Stimulated activated memory B cell treated with anti-CD40 and anti-IgM and Interleukin-4, amounts not matched to agents 10 μg/mL and 1 μg/mL and 100 μg/mL, for 72 hours (primary cell): ENCODE measurements around the gene PDZD4.

Experiments used
- ATAC-seq: fragments of 150-1000 bp; cut with Tn5 transposase; 2 replicates; pipeline ENCODE4 v1.10.0; 2021
- H3K27ac Mint-ChIP-seq: one replicate; pipeline ENCODE4 v1.8.0; 2022; ENCODE audit warnings: mild to moderate bottlenecking, mixed read lengths
- H3K27me3 Mint-ChIP-seq: one replicate; pipeline ENCODE4 v1.8.0; 2022; ENCODE audit warnings: mixed read lengths
- H3K36me3 Mint-ChIP-seq: one replicate; pipeline ENCODE4 v1.8.0; 2022; ENCODE audit warnings: mixed read lengths
- H3K4me1 Mint-ChIP-seq: one replicate; pipeline ENCODE4 v1.8.0; 2022; ENCODE audit warnings: mixed read lengths
- H3K4me3 Mint-ChIP-seq: one replicate; pipeline ENCODE4 v1.8.0; 2022; ENCODE audit warnings: mild to moderate bottlenecking, moderate library complexity, mixed read lengths
- H3K9me3 Mint-ChIP-seq: one replicate; pipeline ENCODE4 v1.8.0; 2022; ENCODE audit warnings: mixed read lengths

PDZD4 gene

GRCh38 chrX:153829799-153830639 lies at the start of gene PDZD4:
Gene PDZD4, minus strand, starts transcription at chrX:153830544. Its CDS starts 246 bp downstream, at chrX:153830298.
- Mint-ChIP-seq H3K36me3 (no peaks in the 10 kb centered on the region), H3K27me3 (peaks cover 52% of the 10 kb centered on the region), H3K27ac (no peak within 1 kb of the TSS), H3K4me3 (peak within 1 kb of the TSS; percentile 60), H3K9me3 (no peaks in the 10 kb centered on the region), H3K4me1 (no peaks in the 10 kb centered on the region)
- peak; percentile 27 for ATAC-seq

DNA sequence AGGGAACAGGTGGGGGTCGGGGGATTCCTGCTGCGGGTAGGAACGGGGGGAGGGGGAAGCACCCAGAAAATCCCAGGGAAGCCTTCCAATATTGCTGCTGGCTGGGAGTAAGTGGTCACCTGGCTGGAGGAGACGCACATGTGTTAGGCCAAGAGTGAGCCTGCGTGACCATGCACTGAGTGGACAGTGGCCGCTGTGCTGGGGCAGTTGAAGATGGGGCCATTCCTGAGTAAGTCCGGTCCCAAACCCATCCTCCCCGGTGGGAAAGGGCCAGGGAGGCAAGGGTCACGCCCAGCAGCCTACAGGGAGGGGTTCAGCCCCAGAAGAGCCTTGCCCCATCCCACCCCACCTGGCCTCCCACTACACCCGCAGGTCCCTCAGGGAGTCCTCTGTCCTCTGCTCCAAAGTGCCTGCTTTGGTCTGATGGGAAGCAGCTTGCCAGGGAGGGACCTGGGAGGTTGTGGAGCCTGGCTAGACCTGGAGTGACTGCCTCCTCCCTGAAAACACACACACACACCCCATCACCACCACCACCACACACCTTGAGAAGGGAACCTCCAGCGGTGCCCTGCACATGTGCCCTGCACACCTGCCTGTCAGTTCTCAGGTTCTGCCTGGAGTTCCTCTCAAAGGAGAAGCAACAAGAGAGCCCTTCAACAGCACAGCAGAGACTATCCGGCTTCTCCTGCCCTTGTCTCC lies 49.5 kb upstream of the PDZD4 start:
- H3K4me1 Mint-ChIP-seq, result peaks cover 30% of the 10 kb centered on the region
- ATAC-seq, result no peak
- H3K27me3 Mint-ChIP-seq, result peaks cover 27% of the 10 kb centered on the region
- no peaks in the 10 kb centered on the region for H3K9me3 Mint-ChIP-seq
- H3K27ac Mint-ChIP-seq, result no peak overlapping the region
- no peak overlapping the region for H3K4me3 Mint-ChIP-seq
- H3K36me3 Mint-ChIP-seq, result peaks cover 3% of the 10 kb centered on the region

DNA sequence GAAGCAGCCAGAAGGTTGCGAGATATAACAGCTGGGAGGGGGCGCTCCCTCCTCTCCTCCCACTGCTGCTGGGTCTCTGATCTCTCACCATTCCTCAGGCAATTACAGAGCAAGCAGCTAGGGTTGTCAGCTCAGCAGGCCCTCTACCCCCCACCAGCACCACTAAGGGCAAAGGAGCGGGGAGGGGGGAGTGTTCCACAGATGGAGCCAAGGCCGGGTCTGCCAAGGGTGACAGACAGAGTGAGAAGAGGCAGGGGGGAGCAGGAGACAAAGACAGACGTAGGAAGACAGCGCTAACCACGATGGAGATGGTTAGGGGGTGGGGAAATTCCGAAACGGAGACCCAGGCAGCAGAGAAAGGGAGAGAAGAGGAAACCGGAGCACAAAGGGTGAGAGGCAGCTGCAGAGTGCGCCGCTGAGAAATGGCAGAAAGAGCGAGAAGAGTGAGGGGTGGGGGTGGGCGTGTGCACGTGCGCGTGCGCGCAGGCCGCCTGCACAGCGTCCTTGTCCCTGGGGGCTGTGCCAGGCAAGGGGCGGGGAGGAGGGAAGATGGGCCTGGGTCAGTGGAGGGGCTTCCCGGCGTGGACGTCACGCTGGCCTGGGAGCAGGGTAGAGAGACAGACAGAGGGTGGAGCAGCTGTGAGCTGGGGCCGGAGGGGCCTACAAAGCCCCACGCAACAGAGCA lies 48.8 kb upstream of the PDZD4 start:
- Mint-ChIP-seq H3K27me3 (peaks cover 27% of the 10 kb centered on the region), H3K27ac (no peak overlapping the region), H3K4me1 (peaks cover 32% of the 10 kb centered on the region), H3K9me3 (no peaks in the 10 kb centered on the region), H3K36me3 (peaks cover 7% of the 10 kb centered on the region), H3K4me3 (peak overlapping the region; percentile 54)
- ATAC-seq, result peak; percentile 50

DNA sequence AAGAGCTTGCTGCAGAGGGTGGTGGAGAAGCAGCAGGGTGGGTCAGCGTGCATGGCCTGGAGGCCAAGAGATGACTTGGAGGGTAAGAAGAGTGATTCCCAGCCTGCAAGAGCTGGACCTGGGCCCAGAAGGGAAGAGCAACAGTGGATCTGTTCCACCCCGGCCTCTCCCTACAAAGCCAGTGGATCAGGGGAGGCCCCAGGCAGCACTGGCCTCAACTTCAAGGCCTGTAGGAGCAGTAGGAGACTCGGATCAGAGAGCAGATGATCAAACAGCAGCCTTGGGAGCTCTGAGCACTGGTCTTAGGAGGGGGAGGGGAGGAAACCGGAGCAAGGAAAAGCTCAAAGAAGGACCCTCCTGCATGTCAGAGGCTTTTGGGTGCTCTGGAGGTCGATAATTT lies 48.0 kb upstream of the PDZD4 start:
- ATAC-seq, result no peak
- peaks cover 27% of the 10 kb centered on the region for H3K27me3 Mint-ChIP-seq
- H3K4me1 Mint-ChIP-seq, result peaks cover 32% of the 10 kb centered on the region
- H3K36me3 Mint-ChIP-seq, result peaks cover 7% of the 10 kb centered on the region
- no peak overlapping the region for H3K27ac Mint-ChIP-seq
- no peaks in the 10 kb centered on the region for H3K9me3 Mint-ChIP-seq
- H3K4me3 Mint-ChIP-seq, result no peak overlapping the region

DNA sequence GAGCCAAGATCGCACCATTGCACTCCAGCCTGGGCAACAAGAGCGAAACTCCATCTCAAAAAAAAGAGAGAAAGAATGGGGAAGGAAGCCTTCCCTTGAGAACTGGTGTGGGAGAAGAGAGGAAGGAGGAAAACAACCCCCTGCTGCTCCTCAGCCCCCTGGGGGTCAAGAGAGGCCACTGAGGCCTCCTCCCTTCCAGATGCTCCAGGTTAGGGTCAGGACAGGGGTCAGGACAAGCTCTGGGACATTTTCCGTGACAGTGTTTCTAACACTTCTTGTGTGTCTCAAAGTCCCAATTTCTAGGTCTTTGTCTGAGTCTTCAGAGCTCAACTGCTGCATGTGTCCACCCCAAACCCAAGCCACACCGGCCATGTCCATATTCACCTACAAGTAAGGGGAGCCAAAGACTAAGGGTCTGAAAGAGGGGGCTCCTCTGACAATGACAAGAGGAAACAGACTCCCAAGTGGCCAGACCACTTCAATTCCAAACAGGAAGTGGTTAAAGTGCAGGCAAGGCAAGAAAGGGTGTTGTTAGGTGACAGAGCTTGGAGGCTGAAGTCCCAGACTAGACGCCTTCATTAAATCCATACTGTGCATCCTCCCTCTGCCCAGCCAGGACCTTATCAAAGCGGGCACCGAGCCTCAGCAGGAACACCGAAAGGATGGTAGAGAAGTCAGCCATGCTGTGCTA lies 47.4 kb upstream of the PDZD4 start:
- Mint-ChIP-seq H3K4me3 (no peak overlapping the region), H3K27ac (no peak overlapping the region), H3K27me3 (peaks cover 32% of the 10 kb centered on the region)

GRCh38 chrX:153876112-153876491 lies 45.8 kb upstream of the PDZD4 start:
- no peak for ATAC-seq
- Mint-ChIP-seq H3K36me3 (peaks cover 22% of the 10 kb centered on the region), H3K4me1 (peaks cover 22% of the 10 kb centered on the region), H3K9me3 (no peaks in the 10 kb centered on the region), H3K4me3 (no peak overlapping the region), H3K27ac (no peak overlapping the region), H3K27me3 (peaks cover 39% of the 10 kb centered on the region)

More for the DNA sequence above, 47.4 kb upstream of the PDZD4 start:
- Mint-ChIP-seq H3K9me3 (no peaks in the 10 kb centered on the region), H3K4me1 (peaks cover 29% of the 10 kb centered on the region), H3K36me3 (peaks cover 14% of the 10 kb centered on the region)
- ATAC-seq, result no peak

- H3K27me3 Mint-ChIP-seq, result peaks cover 39% of the 10 kb centered on the region
- H3K36me3 Mint-ChIP-seq, result peaks cover 22% of the 10 kb centered on the region
- no peak overlapping the region for H3K27ac Mint-ChIP-seq
Observed at GRCh38 chrX:153875391-153876111, 45.2 kb upstream of the PDZD4 start.

DNA sequence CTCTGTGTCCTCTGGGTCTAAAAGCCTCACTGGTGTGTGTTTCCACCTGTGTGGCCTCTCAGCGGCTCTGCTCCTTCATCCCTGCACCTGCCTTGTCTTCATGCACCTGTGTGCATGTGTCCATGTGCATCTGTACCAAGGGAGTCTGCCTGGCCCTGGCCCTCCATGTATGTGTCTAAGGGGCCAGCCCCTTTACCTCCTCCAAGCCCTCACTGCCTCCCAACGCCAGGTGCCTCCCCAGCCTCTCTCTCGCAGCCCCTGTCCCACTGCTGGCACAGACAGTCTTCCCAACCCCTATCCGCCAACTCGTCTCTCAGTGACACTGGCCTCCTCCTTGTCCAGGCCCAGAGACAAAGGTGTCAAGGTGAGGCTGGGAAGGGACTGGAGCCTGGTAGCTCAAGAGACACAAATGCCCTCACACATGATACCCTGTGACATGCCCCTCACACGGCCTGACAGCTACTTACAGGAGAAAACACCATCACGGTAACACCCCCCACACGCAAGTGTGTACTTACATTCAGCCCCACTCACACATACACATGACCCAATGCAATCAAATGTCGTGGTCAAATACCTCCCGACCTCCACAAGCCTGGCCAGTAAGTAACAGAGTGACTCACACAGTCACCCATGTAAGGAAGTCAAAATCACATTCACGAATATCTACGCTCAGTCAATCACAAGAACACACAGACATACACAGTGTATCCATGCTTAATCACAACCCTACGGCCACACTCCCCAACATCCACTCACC lies 44.2 kb upstream of the PDZD4 start:
- Mint-ChIP-seq H3K4me1 (peaks cover 22% of the 10 kb centered on the region), H3K27ac (no peak overlapping the region), H3K36me3 (peaks cover 22% of the 10 kb centered on the region), H3K9me3 (no peaks in the 10 kb centered on the region), H3K27me3 (peaks cover 39% of the 10 kb centered on the region), H3K4me3 (no peak overlapping the region)
- no peak for ATAC-seq

More at GRCh38 chrX:153875391-153876111, 45.2 kb upstream of the PDZD4 start:
- Mint-ChIP-seq H3K9me3 (no peaks in the 10 kb centered on the region), H3K4me3 (no peak overlapping the region), H3K4me1 (peaks cover 22% of the 10 kb centered on the region)
- no peak for ATAC-seq

DNA sequence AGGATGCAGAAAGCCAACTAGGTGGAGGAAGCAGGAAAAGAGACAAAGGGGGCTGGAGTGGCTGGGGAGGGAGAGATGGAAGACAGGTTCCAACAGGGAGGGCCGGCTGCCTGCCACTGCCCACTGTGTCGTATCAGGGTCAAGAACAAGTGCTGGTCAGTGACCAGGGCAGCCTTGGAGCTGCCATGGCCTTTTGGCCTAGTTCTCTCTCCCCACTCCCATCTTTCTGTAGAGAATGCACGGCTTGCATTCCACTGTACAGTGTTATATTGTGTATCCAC lies 43.7 kb upstream of the PDZD4 start:
- peaks cover 17% of the 10 kb centered on the region for H3K4me1 Mint-ChIP-seq
- H3K36me3 Mint-ChIP-seq, result peaks cover 25% of the 10 kb centered on the region
- H3K27me3 Mint-ChIP-seq, result peaks cover 33% of the 10 kb centered on the region
- no peak overlapping the region for H3K27ac Mint-ChIP-seq
- no peaks in the 10 kb centered on the region for H3K9me3 Mint-ChIP-seq
- no peak overlapping the region for H3K4me3 Mint-ChIP-seq
- no peak for ATAC-seq

DNA sequence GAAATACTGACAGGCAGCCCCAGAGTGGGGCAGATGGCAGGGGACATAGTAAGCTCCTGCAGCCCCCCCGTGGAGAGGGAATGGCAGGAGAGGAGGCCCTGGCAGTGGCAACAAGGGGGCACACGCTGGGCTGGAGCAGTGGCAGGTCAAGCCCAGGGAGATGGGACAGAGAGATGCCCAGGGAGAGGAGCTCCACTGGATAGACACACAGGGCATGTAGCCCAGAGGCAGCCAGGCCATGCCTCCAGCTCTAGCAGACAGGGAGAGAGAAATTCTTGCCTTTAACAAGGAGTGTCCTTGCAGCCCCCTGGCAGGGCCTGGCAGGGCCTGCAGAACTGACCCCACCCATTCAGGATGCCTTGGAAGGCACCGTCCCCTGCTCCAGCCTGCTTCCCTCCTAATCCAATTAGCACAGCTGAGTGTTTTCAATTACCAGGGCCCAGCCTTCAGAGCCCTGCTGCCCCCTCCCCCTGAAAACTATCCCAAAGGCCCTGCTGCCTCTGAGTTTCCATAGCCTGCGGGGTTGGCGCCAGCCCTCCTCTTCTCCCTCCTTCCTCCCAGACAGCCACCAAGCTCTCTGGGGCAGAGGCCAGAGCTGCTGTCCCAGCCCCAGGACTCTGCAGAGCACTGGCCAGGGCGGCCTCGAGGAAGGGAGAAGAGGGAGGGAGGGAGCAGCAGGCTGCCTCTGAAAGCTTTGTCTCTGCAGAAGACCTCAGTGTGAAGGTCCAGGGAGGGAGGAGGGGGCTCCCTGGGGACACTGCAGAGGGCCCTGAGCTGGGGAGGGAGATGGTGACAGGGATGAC lies 43.1 kb upstream of the PDZD4 start:
- ATAC-seq, result no peak
- no peak overlapping the region for H3K4me3 Mint-ChIP-seq
- H3K36me3 Mint-ChIP-seq, result peaks cover 28% of the 10 kb centered on the region
- no peaks in the 10 kb centered on the region for H3K9me3 Mint-ChIP-seq
- no peak overlapping the region for H3K27ac Mint-ChIP-seq
- H3K4me1 Mint-ChIP-seq, result peaks cover 11% of the 10 kb centered on the region
- H3K27me3 Mint-ChIP-seq, result peaks cover 28% of the 10 kb centered on the region

DNA sequence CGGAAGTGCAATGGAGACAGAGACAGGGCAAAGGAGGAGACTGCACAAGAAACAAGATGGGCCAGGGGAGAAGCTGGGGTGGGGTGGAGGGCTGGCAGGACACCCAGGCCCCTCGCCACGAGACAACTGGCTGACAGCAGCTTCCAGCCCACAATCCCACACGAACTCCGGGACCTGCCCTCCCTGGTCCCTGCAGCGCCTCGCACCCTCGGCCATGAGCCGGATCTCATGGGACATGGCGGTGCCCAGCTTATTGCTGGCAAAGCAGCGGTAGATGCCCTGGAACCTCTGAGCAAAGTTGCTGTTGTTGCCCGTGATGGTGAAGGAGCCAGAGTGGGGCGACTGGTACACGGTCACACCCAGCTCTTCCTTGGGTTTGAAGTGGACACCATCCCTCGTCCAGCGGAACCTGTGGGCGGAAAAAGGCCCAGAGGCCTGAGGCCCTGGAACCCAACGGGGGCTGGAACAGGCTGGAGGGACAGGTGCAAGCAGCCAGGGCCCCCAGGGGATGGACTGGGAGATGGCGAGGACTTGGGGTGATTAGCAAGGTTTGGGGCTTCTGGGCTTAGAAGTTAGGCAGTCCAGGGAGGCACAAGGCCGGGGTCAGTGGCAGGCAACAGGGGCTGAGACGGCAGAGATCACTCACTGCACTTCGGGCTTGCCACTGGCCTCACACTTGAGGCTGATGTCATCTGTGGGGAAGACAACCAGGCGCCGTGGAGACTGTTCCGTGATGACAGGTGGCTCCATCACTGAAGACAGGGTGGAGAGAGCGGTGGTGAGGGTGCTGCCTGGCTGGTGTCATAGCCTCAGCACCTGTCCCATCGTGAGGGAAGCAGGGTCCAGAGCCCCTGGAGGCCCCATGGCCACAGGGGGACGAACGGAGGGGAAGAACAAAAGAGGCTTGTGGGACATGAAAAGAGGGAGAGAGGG lies 41.9 kb upstream of the PDZD4 start:
- no peak for ATAC-seq
- no peak overlapping the region for H3K4me3 Mint-ChIP-seq
- H3K36me3 Mint-ChIP-seq, result peaks cover 28% of the 10 kb centered on the region
- no peak overlapping the region for H3K27ac Mint-ChIP-seq
- no peaks in the 10 kb centered on the region for H3K9me3 Mint-ChIP-seq
- peaks cover 5% of the 10 kb centered on the region for H3K4me1 Mint-ChIP-seq
- H3K27me3 Mint-ChIP-seq, result peaks cover 22% of the 10 kb centered on the region

GRCh38 chrX:153871451-153871850 lies 41.1 kb upstream of the PDZD4 start:
- Mint-ChIP-seq H3K9me3 (no peaks in the 10 kb centered on the region), H3K4me1 (peaks cover 5% of the 10 kb centered on the region), H3K27ac (no peak overlapping the region), H3K36me3 (peaks cover 28% of the 10 kb centered on the region), H3K27me3 (peaks cover 20% of the 10 kb centered on the region), H3K4me3 (no peak overlapping the region)
- ATAC-seq, result no peak
